HUES48 (cell line): ENCODE data around the gene DAAM2.

Experiments
- H3K27ac ChIP-seq: one replicate; pipeline ENCODE4 v1.7.0; 2013; ENCODE audit warnings: low read depth, low read length, inconsistent platforms
- H3K27me3 ChIP-seq: 2 replicates; pipeline ENCODE4 v1.6.1; 2013; ENCODE audit warnings: mild to moderate bottlenecking, low read length; ENCODE audit not compliant: control insufficient read depth, insufficient read depth
- H3K36me3 ChIP-seq: 2 replicates; pipeline ENCODE4 v1.6.1; 2013; ENCODE audit warnings: low read length; ENCODE audit not compliant: control insufficient read depth, insufficient read depth
- H3K4me1 ChIP-seq: 2 replicates; pipeline ENCODE4 v1.6.1; 2013; ENCODE audit warnings: mild to moderate bottlenecking, low read length; ENCODE audit not compliant: control insufficient read depth, insufficient read depth
- H3K4me3 ChIP-seq: 2 replicates; pipeline ENCODE4 v1.5.1; 2013; ENCODE audit warnings: mild to moderate bottlenecking, low read depth, low read length
- H3K9ac ChIP-seq: 2 replicates; pipeline ENCODE4 v1.6.1; 2013; ENCODE audit warnings: mild to moderate bottlenecking, low read depth, low read length, moderate library complexity
- H3K9me3 ChIP-seq: 2 replicates; pipeline ENCODE4 v1.6.1; 2013; ENCODE audit warnings: low read length; ENCODE audit not compliant: control insufficient read depth, insufficient read depth

DAAM2 gene

DNA sequence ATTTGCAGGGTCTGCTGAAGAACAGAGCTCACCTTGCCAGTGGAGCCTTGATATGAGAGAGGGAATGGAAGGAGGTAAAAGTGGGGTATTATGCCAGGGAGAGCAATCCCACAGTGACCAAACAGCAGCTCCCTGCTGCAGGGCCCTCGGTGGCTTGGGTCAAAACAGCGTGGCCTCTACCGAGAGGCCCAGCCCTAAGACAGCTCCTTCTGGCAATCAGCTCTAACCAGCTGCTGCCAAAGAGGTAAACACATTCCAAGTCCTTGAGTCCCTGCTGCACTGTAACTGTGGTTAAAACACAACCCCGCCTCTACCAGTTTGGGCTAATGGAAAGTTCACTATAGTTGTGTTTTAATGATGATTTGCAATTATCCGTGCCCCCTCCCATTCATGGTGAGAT lies 1.4 kb upstream of the DAAM2 start:
- H3K27me3 ChIP-seq, result peaks cover 20% of the 10 kb centered on the region
- no peak overlapping the region for H3K27ac ChIP-seq
- no peaks in the 10 kb centered on the region for H3K9me3 ChIP-seq
- H3K36me3 ChIP-seq, result no peaks in the 10 kb centered on the region
- peaks cover 11% of the 10 kb centered on the region; the same call in 1 of the 2 replicates for H3K4me1 ChIP-seq
- H3K4me3 ChIP-seq, result no peak overlapping the region
- H3K9ac ChIP-seq, result no peak overlapping the region

DNA sequence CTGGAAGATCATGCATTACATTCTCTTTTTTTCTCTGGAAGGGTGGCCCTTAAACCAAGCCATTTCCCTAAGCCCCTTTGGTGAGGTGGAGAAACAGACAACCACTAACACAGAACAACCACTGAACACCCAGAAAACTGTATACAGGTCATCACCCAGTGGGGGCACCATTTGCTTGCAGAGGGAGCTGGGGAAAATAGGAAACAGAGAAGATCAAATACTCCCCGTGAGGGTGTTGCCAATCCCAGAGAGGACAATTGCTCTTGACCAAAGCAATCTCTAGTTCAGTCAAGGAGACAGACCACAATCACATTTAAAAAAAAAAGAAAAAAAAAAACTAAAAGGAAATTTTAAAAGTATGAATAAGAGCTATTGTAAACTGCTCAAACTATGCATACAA lies 865 bp upstream of the DAAM2 start:
- Histone ChIP-seq H3K9me3 (no peaks in the 10 kb centered on the region), H3K4me3 (no peak overlapping the region; the same call in 1 of the 2 replicates), H3K27me3 (peaks cover 20% of the 10 kb centered on the region), H3K4me1 (peaks cover 11% of the 10 kb centered on the region; the same call in 1 of the 2 replicates), H3K36me3 (no peaks in the 10 kb centered on the region), H3K27ac (no peak overlapping the region), H3K9ac (no peak overlapping the region)

DNA sequence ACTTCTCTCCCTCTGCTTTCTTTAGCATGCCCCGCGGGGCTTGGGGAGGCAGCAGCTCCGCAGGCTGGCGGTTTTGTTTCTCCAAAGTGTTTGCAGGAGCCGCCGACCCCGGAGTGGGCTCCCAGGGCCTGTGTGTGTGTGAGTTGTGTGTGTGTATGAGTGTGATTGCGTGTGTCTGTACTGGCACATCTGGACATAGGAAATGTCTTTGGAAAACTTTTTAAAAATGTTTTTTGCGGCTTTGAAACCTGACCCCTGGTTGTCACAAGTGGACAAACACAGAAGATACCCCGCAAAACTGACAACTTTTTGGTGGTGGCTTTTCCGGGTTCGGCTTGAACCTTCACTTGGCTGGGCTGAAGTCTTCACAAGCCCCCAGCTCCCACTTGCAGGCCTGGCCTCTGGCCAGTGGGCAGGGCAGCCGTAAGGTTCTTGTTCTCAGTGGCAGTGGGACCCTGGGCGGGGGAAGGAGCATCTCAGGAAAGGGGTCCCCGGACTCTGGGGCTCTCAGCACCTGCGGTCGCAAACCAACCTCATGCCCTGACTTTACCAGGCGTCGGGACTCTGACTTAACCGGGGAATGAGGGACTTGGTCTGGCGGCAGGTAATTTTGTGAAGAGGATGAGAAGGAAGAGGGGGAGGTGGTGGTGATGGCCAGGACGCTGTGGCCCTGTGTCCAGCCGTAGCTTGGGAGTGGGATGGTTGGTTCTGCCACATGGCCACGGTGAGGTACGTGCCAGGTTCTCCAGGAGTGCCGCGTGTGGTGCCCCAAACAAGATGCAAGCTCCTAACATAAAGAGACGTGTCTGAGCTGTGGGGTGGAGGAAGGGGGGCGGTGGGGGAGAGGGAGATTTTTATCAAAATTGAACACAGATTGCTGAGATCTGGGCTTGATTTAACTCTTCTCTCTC lies 619 bp downstream of the DAAM2 start:
- H3K27me3 ChIP-seq, result peaks cover 20% of the 10 kb centered on the region
- H3K4me3 ChIP-seq, result peak overlapping the region; percentile 75
- H3K9ac ChIP-seq, result peak overlapping the region; percentile 61

DNA sequence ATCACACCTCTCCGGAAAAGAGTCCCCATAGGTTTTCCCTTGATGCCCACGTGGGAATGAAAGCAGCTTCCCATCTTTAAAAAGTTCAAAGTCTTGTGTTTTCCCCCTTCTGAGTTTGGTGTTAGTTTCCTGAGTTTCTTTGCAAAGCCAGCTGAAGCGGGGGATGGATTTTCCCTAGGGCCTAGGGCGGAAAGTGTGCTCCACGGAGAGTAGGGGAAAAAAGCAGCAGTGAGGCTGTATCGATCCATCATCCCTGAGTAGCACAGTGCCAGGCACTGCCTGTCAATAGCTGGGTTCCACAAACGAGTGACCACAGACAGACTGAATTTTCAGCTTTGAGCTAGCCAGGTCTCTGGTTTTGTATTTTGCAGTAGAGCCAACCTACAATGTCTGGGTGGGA lies 1.3 kb downstream of the DAAM2 start:
- peaks cover 11% of the 10 kb centered on the region; the same call in 1 of the 2 replicates for H3K4me1 ChIP-seq
- H3K36me3 ChIP-seq, result no peaks in the 10 kb centered on the region
- peaks cover 20% of the 10 kb centered on the region for H3K27me3 ChIP-seq
- H3K27ac ChIP-seq, result no peak overlapping the region
- no peak overlapping the region for H3K4me3 ChIP-seq
- H3K9me3 ChIP-seq, result no peaks in the 10 kb centered on the region
- H3K9ac ChIP-seq, result no peak overlapping the region

More for the DNA sequence above, 619 bp downstream of the DAAM2 start:
- Histone ChIP-seq H3K9me3 (no peaks in the 10 kb centered on the region), H3K36me3 (no peaks in the 10 kb centered on the region), H3K4me1 (peaks cover 11% of the 10 kb centered on the region; the same call in 1 of the 2 replicates), H3K27ac (no peak overlapping the region)

DNA sequence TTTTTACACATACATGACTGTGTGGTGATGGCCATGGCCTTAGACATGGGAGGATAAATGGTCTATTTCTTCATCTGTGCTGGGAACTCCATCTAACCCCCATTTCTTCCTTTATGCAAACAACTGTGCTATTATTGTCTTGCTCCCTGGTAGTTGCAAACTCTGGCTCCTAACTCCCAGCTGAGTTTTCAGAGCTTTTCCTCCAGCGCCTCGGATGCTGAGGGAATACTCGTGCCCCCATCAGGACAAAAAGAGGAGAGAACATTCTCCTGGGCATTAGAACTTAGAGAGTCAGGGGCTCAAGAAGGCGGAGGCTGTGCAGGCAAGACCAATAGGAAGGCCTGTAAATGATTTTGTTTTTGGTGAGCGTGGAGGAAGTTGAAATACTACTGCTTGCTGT lies 2.1 kb downstream of the DAAM2 start:
- Histone ChIP-seq H3K4me3 (no peak overlapping the region), H3K27me3 (peaks cover 20% of the 10 kb centered on the region), H3K9ac (no peak overlapping the region), H3K9me3 (no peaks in the 10 kb centered on the region), H3K36me3 (no peaks in the 10 kb centered on the region), H3K4me1 (peaks cover 11% of the 10 kb centered on the region; the same call in 1 of the 2 replicates), H3K27ac (no peak overlapping the region)

DNA sequence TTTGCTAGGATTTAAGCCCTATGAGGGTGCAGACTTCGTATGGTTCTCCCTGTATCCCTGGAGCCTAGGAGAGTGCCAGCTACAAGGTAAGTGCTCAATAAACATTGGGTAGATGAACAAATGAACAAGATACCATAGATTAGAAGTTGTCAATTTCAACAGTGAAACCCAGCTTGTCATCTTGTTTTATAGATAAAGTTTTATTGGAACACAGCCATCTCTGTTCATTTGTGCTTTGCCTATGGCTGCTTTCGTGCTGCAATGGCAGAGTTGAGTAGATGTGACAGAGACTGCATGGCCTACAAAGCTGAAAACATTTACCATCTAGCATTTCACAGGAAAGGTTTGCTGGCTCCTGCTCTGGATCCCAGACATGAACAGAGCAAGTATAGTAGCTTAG lies 5.6 kb downstream of the DAAM2 start:
- no peaks in the 10 kb centered on the region for H3K9me3 ChIP-seq
- H3K27me3 ChIP-seq, result peaks cover 14% of the 10 kb centered on the region
- no peaks in the 10 kb centered on the region for H3K36me3 ChIP-seq
- no peak overlapping the region for H3K27ac ChIP-seq
- H3K4me3 ChIP-seq, result no peak overlapping the region
- H3K9ac ChIP-seq, result no peak overlapping the region
- peaks cover 8% of the 10 kb centered on the region; the same call in 1 of the 2 replicates for H3K4me1 ChIP-seq

DNA sequence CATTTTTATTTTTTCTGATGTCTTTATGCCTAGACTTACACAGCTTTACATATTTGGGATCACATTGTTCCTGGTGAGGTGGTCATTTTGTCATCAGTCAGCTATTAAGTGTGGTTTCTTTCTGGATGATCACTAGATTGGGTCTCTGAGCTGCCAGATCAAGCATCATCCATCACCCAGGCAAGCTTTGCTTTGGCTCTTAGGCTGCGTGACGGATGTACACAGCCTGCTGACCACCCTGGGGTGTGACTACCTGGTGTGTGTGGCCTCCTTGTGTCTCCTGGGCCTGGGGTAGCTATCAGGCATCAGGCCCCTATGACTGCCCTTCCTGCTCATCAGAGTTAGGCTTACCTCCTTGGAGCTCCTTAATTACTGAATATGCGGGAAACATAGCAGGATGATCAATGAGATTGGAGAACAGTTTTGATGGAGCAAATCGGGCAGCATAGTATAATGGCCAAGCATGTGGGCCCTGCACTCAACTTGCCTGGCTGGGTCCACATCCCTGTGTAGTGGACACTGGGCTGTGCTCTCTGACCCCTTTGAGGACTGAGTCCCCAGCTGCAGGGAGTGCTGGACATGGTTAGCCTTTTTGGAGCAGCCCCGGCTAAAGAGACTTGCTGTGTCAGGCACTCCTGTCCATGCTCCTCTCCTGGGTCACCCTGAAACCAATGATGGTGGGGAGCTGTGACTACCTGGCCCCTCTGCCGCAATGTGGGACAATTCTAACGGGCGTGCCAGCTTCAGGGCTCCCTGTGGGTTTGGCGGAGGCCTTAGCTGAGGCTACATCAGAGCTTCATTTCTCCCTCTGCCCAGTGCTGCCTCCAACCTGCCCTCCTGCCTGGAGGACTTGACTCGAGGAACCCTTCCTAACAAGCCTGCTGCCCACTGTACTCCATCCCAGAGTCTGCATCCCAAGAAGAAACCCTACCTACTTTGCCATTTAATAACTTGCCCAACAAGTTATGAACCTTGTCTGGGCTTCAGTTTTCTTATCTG lies 8.2 kb downstream of the DAAM2 start:
- H3K36me3 ChIP-seq, result no peaks in the 10 kb centered on the region
- H3K4me1 ChIP-seq, result no peaks in the 10 kb centered on the region
- no peaks in the 10 kb centered on the region for H3K27me3 ChIP-seq
- H3K9ac ChIP-seq, result no peak overlapping the region
- no peaks in the 10 kb centered on the region for H3K9me3 ChIP-seq
- no peak overlapping the region for H3K27ac ChIP-seq
- no peak overlapping the region for H3K4me3 ChIP-seq

DNA sequence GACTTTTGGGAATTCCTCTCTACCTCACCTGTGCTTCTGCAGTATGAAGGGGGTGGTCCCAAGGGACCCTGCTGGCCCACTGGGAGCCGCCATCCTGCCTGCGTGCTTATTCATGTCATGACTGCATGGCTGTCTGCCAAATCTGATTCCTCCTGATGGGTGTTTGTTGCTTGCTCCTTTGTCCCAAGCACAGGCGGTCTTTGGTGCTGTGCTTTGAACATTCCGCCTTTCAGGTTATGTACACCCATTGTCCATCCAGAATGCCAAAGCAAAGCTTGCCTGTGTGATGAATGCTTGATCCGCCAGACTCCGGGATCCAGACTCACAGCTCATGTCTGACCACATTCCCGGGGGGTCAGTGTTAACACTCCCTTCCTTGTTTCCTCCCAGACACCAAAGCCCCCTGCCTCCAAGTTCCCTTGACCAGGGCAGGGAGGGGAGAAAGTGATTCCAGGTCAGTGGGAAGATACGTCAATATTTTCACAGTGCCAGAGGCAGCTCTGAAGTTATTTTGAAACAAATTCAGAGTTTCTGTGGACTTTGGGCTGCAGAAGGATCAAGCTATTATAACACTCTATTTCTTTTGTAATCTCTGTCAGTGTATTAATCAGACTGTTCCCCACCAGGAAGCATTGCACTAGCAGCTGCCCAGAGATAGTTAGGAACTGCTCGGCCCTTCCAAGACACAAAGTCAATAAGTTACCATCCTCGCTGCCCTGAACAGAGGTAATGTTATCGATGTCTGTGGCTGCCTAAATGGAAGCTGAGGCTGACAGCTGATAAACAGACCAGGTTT lies 9.5 kb downstream of the DAAM2 start:
- no peaks in the 10 kb centered on the region for H3K4me1 ChIP-seq
- no peaks in the 10 kb centered on the region for H3K27me3 ChIP-seq
- no peaks in the 10 kb centered on the region for H3K36me3 ChIP-seq

DNA sequence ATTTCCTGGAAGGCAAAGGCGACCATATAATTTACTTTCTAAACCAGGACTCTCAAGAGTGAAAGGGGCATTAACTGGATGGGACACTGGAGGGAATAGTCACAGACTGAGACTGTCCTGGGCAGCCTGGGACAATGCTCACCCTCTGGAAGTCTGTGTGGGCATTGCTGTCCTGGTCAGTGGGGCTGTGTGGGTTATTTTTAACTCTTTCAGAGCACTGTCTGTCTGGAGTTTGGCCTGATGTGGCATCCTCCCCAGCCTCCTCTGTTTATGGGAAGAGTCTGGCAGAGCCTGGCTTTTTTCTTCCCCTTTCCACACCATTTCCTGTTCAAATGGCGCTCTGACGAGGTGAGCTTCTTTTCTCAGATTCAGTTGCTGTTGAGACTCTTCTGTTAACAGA lies 11.7 kb downstream of the DAAM2 start:
- Histone ChIP-seq H3K27me3 (no peaks in the 10 kb centered on the region), H3K36me3 (no peaks in the 10 kb centered on the region)

More for the DNA sequence above, 9.5 kb downstream of the DAAM2 start:
- H3K9me3 ChIP-seq, result no peaks in the 10 kb centered on the region
- H3K4me3 ChIP-seq, result no peak overlapping the region
- no peak overlapping the region for H3K27ac ChIP-seq
- H3K9ac ChIP-seq, result no peak overlapping the region

DNA sequence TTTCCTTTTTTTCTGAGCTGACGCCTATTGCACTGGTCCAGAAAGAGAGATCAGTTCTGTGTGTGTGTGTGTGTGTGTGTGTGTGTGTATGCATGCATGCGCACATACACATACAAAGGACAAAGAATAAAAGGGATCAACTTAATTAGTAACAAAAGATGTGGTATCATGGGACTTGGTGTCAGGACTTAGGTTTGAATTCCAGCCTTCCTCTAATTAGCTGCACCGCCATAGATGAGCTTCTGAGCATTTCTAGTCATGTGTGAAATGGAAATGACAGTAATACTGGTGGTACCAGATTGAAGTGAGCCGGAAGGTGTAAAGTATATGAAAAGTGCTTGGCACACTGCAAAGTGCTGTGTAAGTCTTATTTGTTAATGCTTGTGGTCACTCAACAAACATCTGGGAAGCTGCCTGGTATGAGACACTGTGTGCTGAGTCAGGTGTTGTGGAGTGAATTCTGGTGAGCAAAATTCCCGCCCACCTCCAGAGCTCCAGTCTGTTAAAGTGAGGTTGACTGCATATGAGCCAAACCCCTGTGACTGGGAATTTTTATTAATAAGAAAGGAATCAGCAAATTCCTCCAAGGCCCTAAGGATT lies 12.4 kb downstream of the DAAM2 start:
- H3K9me3 ChIP-seq, result no peaks in the 10 kb centered on the region
- no peak overlapping the region for H3K9ac ChIP-seq
- no peaks in the 10 kb centered on the region; the same call in 1 of the 2 replicates for H3K4me1 ChIP-seq
- H3K36me3 ChIP-seq, result no peaks in the 10 kb centered on the region
- no peaks in the 10 kb centered on the region for H3K27me3 ChIP-seq
- no peak overlapping the region for H3K27ac ChIP-seq
- no peak overlapping the region for H3K4me3 ChIP-seq

More for the DNA sequence above, 11.7 kb downstream of the DAAM2 start:
- Histone ChIP-seq H3K27ac (no peak overlapping the region), H3K4me3 (no peak overlapping the region), H3K9me3 (no peaks in the 10 kb centered on the region), H3K9ac (no peak overlapping the region), H3K4me1 (no peaks in the 10 kb centered on the region; the same call in 1 of the 2 replicates)
